Gastrocnemius medialis (tissue), 4 donors: ENCODE measurements around the gene SCN8A.

Experiments
- CTCF ChIP-seq, 5 experiments: fragments of 450-650 bp in 3 of 5; fragments of 200-600 bp in 2 of 5; sonication (generic) in 2 of 5; IDR thresholded peaks in 4 of 5; conservative IDR thresholded peaks in 1 of 5; 1 replicate in 4 of 5; 2 replicates in 1 of 5; pipeline ENCODE4 v1.5.1; 2016 to 2019; ENCODE audit warnings: antibody characterized with exemption in 5 of 5, mild to moderate bottlenecking in 3 of 5, moderate library complexity in 3 of 5
- POLR2A ChIP-seq, 2 donors: fragments of 450-650 bp; IDR thresholded peaks; one replicate each; pipeline ENCODE4 v1.6.1; 2017; ENCODE audit warnings: antibody characterized with exemption in 2 of 2, mild to moderate bottlenecking in 2 of 2, moderate library complexity in 2 of 2

- no peak for TF ChIP-seq CTCF (IDR thresholded peaks at IDR 0.05 in 4 of 5, conservative IDR thresholded peaks at IDR 0.05 in 1 of 5)
- TF ChIP-seq POLR2A (IDR thresholded peaks at IDR 0.05), result no peak
Observed at GRCh38 chr12:51663390-51663789, 72.4 kb downstream of the SCN8A start.
